A549 (cell line): ENCODE data around the gene IL20RB. TPM values are rescaled to one million over a fixed set of nuclear protein-coding genes. Genes with fewer than 3 reads are reported as not detected.
"Not testable (repeated sequence)": the region's sequence is repeated elsewhere in the genome, so short reads cannot be mapped to it uniquely, and the experiment has no call there.

Source experiments
- ATAC-seq, 2 experiments: fragments of 200-7000 bp in 1 of 2; fragments of >200 bp in 1 of 2; cut with Nextera tagmentation in 1 of 2; cut with Tn5 transposase in 1 of 2; 3 replicates each; pipeline versions ENCODE4 v1.8.0 to v1.9.1; 2018 to 2020; ENCODE audit warnings: mild to moderate bottlenecking in 1 of 2, moderate library complexity in 1 of 2
- CTCF ChIA-PET: fragments of 300-600 bp; sonication (Branson Sonifier 250); formaldehyde crosslinking; extraction: SDS; loops from one replicate; lab custom pipeline; 2021; ENCODE audit warnings: antibody characterized with exemption, inconsistent platforms; lab: Yijun Ruan, JAX
- POLR2A ChIA-PET: fragments of 350-600 bp; formaldehyde crosslinking; extraction: SDS; loops from one replicate; lab custom pipeline; 2021; ENCODE audit warnings: antibody characterized with exemption, inconsistent platforms; lab: Yijun Ruan, JAX
- DNase-seq, 2 experiments: peaks; one replicate each; pipeline versions ENCODE4 v3.0.0 to v3.0.0-alpha.2; 2011 to 2016; ENCODE audit warnings: low read depth in 1 of 2, low spot score in 1 of 2
- FAIRE-seq: peaks from 2 replicates; lab custom pipeline; 2011; peaks lifted over from hg19 to GRCh38; lab: Jason Lieb, UNC
- H3K27ac ChIP-seq, 2 experiments: fragments of >200 bp; sonication (Bioruptor Twin); formaldehyde crosslinking; 3 replicates each; pipeline ENCODE4 v1.5.1; 2016 to 2017
- H3K4me1 ChIP-seq: fragments of >200 bp; sonication (Bioruptor Twin); formaldehyde crosslinking; 3 replicates; pipeline ENCODE4 v1.6.1; 2016
- H3K4me2 ChIP-seq: fragments of >200 bp; sonication (Bioruptor Twin); formaldehyde crosslinking; 3 replicates; pipeline ENCODE4 v1.6.1; 2016
- H3K4me3 ChIP-seq: fragments of >200 bp; sonication (Bioruptor Twin); formaldehyde crosslinking; 3 replicates; pipeline ENCODE4 v1.5.1; 2016
- H3K9me3 ChIP-seq: fragments of >200 bp; sonication (Bioruptor Twin); formaldehyde crosslinking; 3 replicates; pipeline ENCODE4 v1.6.1; 2016
- BCL3 ChIP-seq: fragments of >200 bp; sonication (Bioruptor Twin); formaldehyde crosslinking; IDR thresholded peaks from 3 replicates; pipeline ENCODE4 v1.6.1; 2016
- BHLHE40 ChIP-seq: IDR thresholded peaks from 2 replicates; pipeline ENCODE4 v1.6.1; 2012; ENCODE audit warnings: low read depth, low read length, inconsistent platforms
- CBX8 ChIP-seq: fragments of 200-600 bp; sonication (generic); IDR thresholded peaks from 2 replicates; pipeline ENCODE4 v1.6.1; 2016
- FOSL2 ChIP-seq, 2 experiments: fragments of 450-650 bp in 1 of 2; fragments of >200 bp in 1 of 2; sonication (Bioruptor Twin) in 1 of 2; formaldehyde crosslinking; IDR thresholded peaks; 2 replicates each; pipeline versions ENCODE4 v1.5.0 to v1.6.1; 2016 to 2020; ENCODE audit warnings: mild to moderate bottlenecking in 1 of 2, moderate library complexity in 1 of 2
- GATA3 ChIP-seq: IDR thresholded peaks from 2 replicates; pipeline ENCODE4 v1.6.1; 2012; ENCODE audit warnings: borderline replicate concordance
- HES2 ChIP-seq: fragments of >200 bp; sonication (Bioruptor Twin); formaldehyde crosslinking; IDR thresholded peaks from 2 replicates; pipeline ENCODE4 v1.6.1; 2016
- HOXA7 ChIP-seq: fragments of 250-450 bp; sonication (Bioruptor Pico); IDR thresholded peaks from 2 replicates; pipeline ENCODE4 v1.5.0; 2020; ENCODE audit warnings: mild to moderate bottlenecking, moderate library complexity
- HOXB13 ChIP-seq: fragments of 250-450 bp; sonication (Bioruptor Pico); IDR thresholded peaks from 2 replicates; pipeline ENCODE4 v1.5.0; 2020; ENCODE audit warnings: low read depth, mild to moderate bottlenecking, moderate library complexity
- JUNB ChIP-seq: fragments of >200 bp; sonication (Bioruptor Twin); formaldehyde crosslinking; IDR thresholded peaks from 2 replicates; pipeline ENCODE4 v1.6.1; 2016
- KDM1A ChIP-seq: fragments of 200-600 bp; sonication (generic); IDR thresholded peaks from 2 replicates; pipeline ENCODE4 v1.6.1; 2016; ENCODE audit warnings: low read depth, mild to moderate bottlenecking
- MAFK ChIP-seq: fragments of 450-650 bp; IDR thresholded peaks from 2 replicates; pipeline ENCODE4 v1.6.1; 2014; ENCODE audit not compliant: partially characterized antibody
- MYC ChIP-seq: IDR thresholded peaks from 2 replicates; pipeline ENCODE4 v1.6.1; 2012; ENCODE audit warnings: mild to moderate bottlenecking, inconsistent platforms, low read length, improper control_type of control experiment, borderline replicate concordance
- POLR2A ChIP-seq: IDR thresholded peaks from 2 replicates; pipeline ENCODE4 v1.6.1; 2012; ENCODE audit warnings: mild to moderate bottlenecking, low read length
- RARB ChIP-seq: fragments of 250-450 bp; sonication (Bioruptor Pico); IDR thresholded peaks from 2 replicates; pipeline ENCODE4 v1.8.0; 2021; ENCODE audit warnings: mild to moderate bottlenecking, moderate library complexity
- RCOR1 ChIP-seq: fragments of 150-350 bp; IDR thresholded peaks from 2 replicates; pipeline ENCODE4 v1.6.1; 2014; ENCODE audit warnings: antibody characterized with exemption, low read length, low read depth
- RNF2 ChIP-seq: fragments of 200-600 bp; sonication (generic); IDR thresholded peaks from 2 replicates; pipeline ENCODE4 v1.6.1; 2016; ENCODE audit warnings: low read depth, mild to moderate bottlenecking, antibody characterized with exemption, moderate library complexity, borderline replicate concordance
- SMC3 ChIP-seq: fragments of >200 bp; sonication (Bioruptor Twin); formaldehyde crosslinking; IDR thresholded peaks from 3 replicates; pipeline ENCODE4 v1.6.1; 2018; ENCODE audit warnings: inconsistent platforms
- ZC3H11A ChIP-seq: fragments of 450-650 bp; IDR thresholded peaks from 2 replicates; pipeline ENCODE4 v1.6.1; 2014; ENCODE audit warnings: antibody characterized with exemption, mild to moderate bottlenecking
- ZFP36 ChIP-seq: fragments of 450-650 bp; IDR thresholded peaks from 2 replicates; pipeline ENCODE4 v1.6.1; 2014; ENCODE audit warnings: borderline replicate concordance; ENCODE audit not compliant: partially characterized antibody
- ZSCAN20 ChIP-seq: fragments of 250-450 bp; sonication (Bioruptor Pico); IDR thresholded peaks from 2 replicates; pipeline ENCODE4 v1.8.0; 2022; ENCODE audit warnings: mild to moderate bottlenecking, moderate library complexity
- WGBS: methylation state at CpG from one replicate; pipeline ENCODE4 v1.1.6; 2017; ENCODE audit errors: missing lambda C conversion rate; 5-methylcytosine and 5-hydroxymethylcytosine counted together
- polyA plus RNA-seq, 4 experiments: library from polyadenylated mRNA; depleted of rRNA in 3 of 4; stranded (reverse); fragments of >200 nt; fragmentation: RNase III in 1 of 4; extraction: RNeasy Plus Mini Kit Qiagen cat#74134 plus additional on column Dnase treatment in 1 of 4; gene quantifications; 2 replicates in 3 of 4; 3 replicates in 1 of 4; pipeline ENCODE4 v1.2.3, GENCODE V29; 2011 to 2017
- TF ChIP-seq, protein P1 (sequence below): fragments of 250-450 bp; sonication (Bioruptor Pico); IDR thresholded peaks from 2 replicates; pipeline ENCODE4 v1.5.0; 2020; ENCODE audit warnings: low read depth, mild to moderate bottlenecking, moderate library complexity
- TF ChIP-seq, protein P2 (sequence below): IDR thresholded peaks from 2 replicates; pipeline ENCODE4 v1.6.1; 2012; ENCODE audit warnings: low read depth, borderline replicate concordance

Gene IL20RB
- polyA plus RNA-seq, 2 of the 4 experiments (the other 2 are of a cell fraction): 1.1 to 6.9 TPM

GRCh38 chr3:136982520-136983138 is 24.8 kb downstream of the IL20RB start:
- no peaks in the 10 kb centered on the region for H3K9me3 ChIP-seq
- H3K27ac ChIP-seq: no peak overlapping the region
- DNase-seq (no peak), ATAC-seq (no peak), FAIRE-seq (no peak)
- H3K4me2 ChIP-seq: no peak overlapping the region
- WGBS: 85% methylated on average over 4 of the region's 4 CpGs
- POLR2A ChIA-PET: no interaction called here
- H3K4me3 ChIP-seq: no peak overlapping the region
- no peak for TF ChIP-seq KDM1A
- TF ChIP-seq ZC3H11A: no peak
- no peak for TF ChIP-seq ZSCAN20 (CRISPR knock-in tag)
- no peak for TF ChIP-seq RNF2
- no peaks in the 10 kb centered on the region for H3K4me1 ChIP-seq
- CTCF ChIA-PET: no interaction called here

- Histone ChIP-seq H3K4me3 (no peak overlapping the region), H3K4me2 (no peak overlapping the region), H3K9me3 (no peaks in the 10 kb centered on the region), H3K4me1 (no peaks in the 10 kb centered on the region), H3K27ac (no peak overlapping the region)
- 48% methylated on average over 3 of the region's 3 CpGs for WGBS
- CTCF ChIA-PET: no interaction called here
- ATAC-seq (no peak), DNase-seq (no peak), FAIRE-seq (no peak)
- POLR2A ChIA-PET: no interaction called here
- TF ChIP-seq GATA3: no peak
- TF ChIP-seq MAFK: no peak
- no peak for TF ChIP-seq CBX8
- no peak for TF ChIP-seq ZFP36
- TF ChIP-seq, protein P1, sequence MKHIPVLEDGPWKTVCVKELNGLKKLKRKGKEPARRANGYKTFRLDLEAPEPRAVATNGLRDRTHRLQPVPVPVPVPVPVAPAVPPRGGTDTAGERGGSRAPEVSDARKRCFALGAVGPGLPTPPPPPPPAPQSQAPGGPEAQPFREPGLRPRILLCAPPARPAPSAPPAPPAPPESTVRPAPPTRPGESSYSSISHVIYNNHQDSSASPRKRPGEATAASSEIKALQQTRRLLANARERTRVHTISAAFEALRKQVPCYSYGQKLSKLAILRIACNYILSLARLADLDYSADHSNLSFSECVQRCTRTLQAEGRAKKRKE (CRISPR knock-in tag): no peak
Observed at GRCh38 chr3:136984837-136985236, 27.1 kb downstream of the IL20RB start.

DNA sequence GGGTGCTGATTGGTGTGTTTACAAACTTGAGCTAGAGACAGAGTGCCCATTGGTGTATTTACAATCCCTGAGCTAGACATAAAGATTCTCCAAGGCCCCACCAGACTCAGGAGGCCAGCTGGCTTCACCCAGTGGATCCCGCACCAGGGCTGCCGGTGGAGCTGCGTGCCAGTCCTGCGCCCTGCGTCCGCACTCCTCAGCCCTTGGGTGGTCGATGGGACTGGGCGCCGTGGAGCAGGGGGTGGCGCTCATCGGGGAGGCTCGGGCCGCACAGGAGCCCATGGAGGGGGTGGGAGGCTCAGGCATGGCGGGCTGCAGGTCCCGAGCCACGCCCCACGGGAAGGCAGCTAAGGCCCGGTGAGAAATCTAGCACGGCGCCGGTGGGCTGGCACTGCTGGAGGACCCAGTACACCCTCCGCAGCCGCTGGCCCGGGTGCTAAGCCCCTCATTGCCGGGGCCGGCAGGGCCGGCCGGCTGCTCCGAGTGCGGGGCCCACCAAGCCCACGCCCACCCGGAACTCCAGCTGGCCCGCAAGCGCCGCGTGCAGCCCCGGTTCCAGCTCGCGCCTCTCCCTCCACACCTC is 29.7 kb downstream of the IL20RB start:
- H3K9me3 ChIP-seq, FAIRE-seq, ATAC-seq, H3K4me2 ChIP-seq, CTCF ChIA-PET, DNase-seq, H3K4me1 ChIP-seq, POLR2A ChIA-PET, H3K27ac ChIP-seq, H3K4me3 ChIP-seq: not testable (repeated sequence)
- WGBS: 80% methylated on average over 1 of the region's 39 CpGs

DNA sequence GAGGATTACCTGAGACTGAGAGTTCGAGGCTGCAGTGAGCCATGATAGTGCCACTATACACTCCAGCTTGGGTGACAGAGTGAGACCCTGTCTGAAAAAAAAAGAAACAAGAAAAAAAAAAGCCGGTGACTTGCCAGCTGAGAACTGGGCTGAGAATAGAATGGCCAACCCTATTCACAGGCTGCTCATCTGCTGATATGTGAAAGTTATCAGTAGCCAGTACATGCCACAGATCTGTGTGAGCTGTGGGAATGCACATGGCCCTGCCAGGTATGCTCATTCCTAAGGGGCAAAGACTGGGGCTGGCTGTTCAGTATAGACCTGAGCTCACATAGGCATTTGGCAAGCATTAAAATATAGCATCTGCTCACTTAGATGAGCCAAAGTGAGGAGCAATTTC is 30.9 kb downstream of the IL20RB start:
- H3K4me1 ChIP-seq: no peaks in the 10 kb centered on the region

GRCh38 chr3:136989781-136990524 is 32.2 kb downstream of the IL20RB start:
- 74% methylated on average over 4 of the region's 4 CpGs for WGBS
- no peak for DNase-seq
- TF ChIP-seq MYC (no peak), HES2 (no peak), ZSCAN20 (CRISPR knock-in tag) (no peak), RCOR1 (no peak), SMC3 (no peak), BCL3 (no peak), HOXA7 (CRISPR knock-in tag) (no peak), HOXB13 (CRISPR knock-in tag) (no peak), FOSL2 (IDR thresholded peaks at IDR 0.05) (no peak), FOSL2 (CRISPR knock-in tag; IDR thresholded peaks at IDR 0.05) (no peak), JUNB (no peak)
- no peak for ATAC-seq
- ChIA-PET POLR2A (no interaction called here), CTCF (interaction anchor here (0.6 to 2.2 kb wide), 2 partner anchors 24 to 208 kb away, joined by 4 to 9 read pairs; no protein-coding TSS in a partner anchor)
- H3K4me3 ChIP-seq: no peak overlapping the region
- H3K4me1 ChIP-seq: peaks cover 7% of the 10 kb centered on the region
- no peak overlapping the region for H3K4me2 ChIP-seq
- no peak overlapping the region for H3K27ac ChIP-seq
- H3K9me3 ChIP-seq: no peaks in the 10 kb centered on the region
- no peak for FAIRE-seq

More for the DNA sequence above, 30.9 kb downstream of the IL20RB start:
- ATAC-seq (no peak), FAIRE-seq (no peak), DNase-seq (no peak)
- 50% methylated on average over 2 of the region's 2 CpGs for WGBS
- TF ChIP-seq FOSL2 (IDR thresholded peaks at IDR 0.05) (no peak), FOSL2 (CRISPR knock-in tag; IDR thresholded peaks at IDR 0.05) (no peak), GATA3 (no peak), SMC3 (no peak), HOXB13 (CRISPR knock-in tag) (no peak), POLR2A (no peak), RARB (CRISPR knock-in tag) (no peak), BHLHE40 (no peak)
- TF ChIP-seq, protein P2, sequence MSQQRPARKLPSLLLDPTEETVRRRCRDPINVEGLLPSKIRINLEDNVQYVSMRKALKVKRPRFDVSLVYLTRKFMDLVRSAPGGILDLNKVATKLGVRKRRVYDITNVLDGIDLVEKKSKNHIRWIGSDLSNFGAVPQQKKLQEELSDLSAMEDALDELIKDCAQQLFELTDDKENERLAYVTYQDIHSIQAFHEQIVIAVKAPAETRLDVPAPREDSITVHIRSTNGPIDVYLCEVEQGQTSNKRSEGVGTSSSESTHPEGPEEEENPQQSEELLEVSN: no peak
- ChIA-PET CTCF (interaction anchor here (1.3 to 2.2 kb wide), 2 partner anchors 26 to 236 kb away, joined by 3 to 9 read pairs; partner anchors contain the start of gene STAG1), POLR2A (no interaction called here)
- Histone ChIP-seq H3K4me3 (no peak overlapping the region), H3K9me3 (no peaks in the 10 kb centered on the region), H3K27ac (no peak overlapping the region), H3K4me2 (no peak overlapping the region)
